SK-N-SH (cell line): Measurements from ENCODE around the gene XKR7. TPM values are rescaled to one million over a fixed set of nuclear protein-coding genes. Genes with fewer than 3 reads are reported as not detected.
A peak's percentile ranks its signal among the peaks of the same experiment; 100 is the strongest.

Source experiments
- CTCF ChIA-PET: fragments of 300-600, 350-600 bp; formaldehyde crosslinking; extraction: SDS; loops from one replicate; lab custom pipeline; 2021; lab: Yijun Ruan, JAX
- POLR2A ChIA-PET: fragments of 350-600 bp; sonication (Branson Sonifier 250); formaldehyde crosslinking; extraction: SDS; loops from one replicate; lab custom pipeline; 2020; ENCODE audit warnings: antibody characterized with exemption, inconsistent platforms; lab: Yijun Ruan, JAX
- DNase-seq: peaks from one replicate; pipeline ENCODE4 v3.0.0; 2012
- H2AFZ ChIP-seq: fragments of 200-600 bp; sonication (generic); 2 replicates; pipeline ENCODE4 v1.8.1; 2016; ENCODE audit warnings: antibody characterized with exemption, mild to moderate bottlenecking, low read depth
- H3F3A ChIP-seq: fragments of 200-600 bp; sonication (generic); replicated peaks from 2 replicates; pipeline ENCODE3; 2016; ENCODE audit warnings: antibody characterized with exemption, mild to moderate bottlenecking; ENCODE audit not compliant: insufficient read depth
- H3K27ac ChIP-seq, 2 experiments: fragments of 200-500 bp in 1 of 2; fragments of 200-600 bp in 1 of 2; sonication (Bioruptor generic) in 1 of 2; sonication (generic), shearing (Covaris generic) in 1 of 2; 2 replicates each; pipeline versions ENCODE4 v1.5.1 to v1.6.1; 2014 to 2016; ENCODE audit warnings: low read depth in 2 of 2, inconsistent platforms in 1 of 2, low read length in 1 of 2, mild to moderate bottlenecking in 1 of 2, mixed read lengths in 1 of 2
- H3K27me3 ChIP-seq: fragments of 200-600 bp; sonication (generic), shearing (Covaris generic); 2 replicates; pipeline ENCODE4 v1.6.1; 2016; ENCODE audit warnings: mixed run types; ENCODE audit not compliant: insufficient read depth
- H3K36me3 ChIP-seq, 2 experiments: fragments of 200-500 bp in 1 of 2; fragments of 200-600 bp in 1 of 2; sonication (Bioruptor generic) in 1 of 2; sonication (generic) in 1 of 2; replicated peaks in 1 of 2; 2 replicates each; pipeline versions ENCODE3 to v1.5.1; 2014 to 2016; ENCODE audit warnings: low read length in 1 of 2, mild to moderate bottlenecking in 1 of 2; ENCODE audit not compliant: insufficient read depth in 2 of 2, control insufficient read depth in 1 of 2
- H3K4me1 ChIP-seq, 2 experiments: fragments of 200-500 bp in 1 of 2; fragments of 200-600 bp in 1 of 2; sonication (Bioruptor generic) in 1 of 2; sonication (generic), shearing (Covaris generic) in 1 of 2; 2 replicates each; pipeline versions ENCODE4 v1.5.1 to v1.6.1; 2014 to 2016; ENCODE audit warnings: low read depth in 1 of 2, low read length in 1 of 2, mixed run types in 1 of 2; ENCODE audit not compliant: insufficient read depth in 2 of 2, control insufficient read depth in 1 of 2
- H3K4me2 ChIP-seq: fragments of 200-600 bp; sonication (generic), shearing (Covaris generic); 2 replicates; pipeline ENCODE4 v1.6.1; 2017; ENCODE audit warnings: mixed run types
- H3K4me3 ChIP-seq, 2 experiments: fragments of 200-500 bp in 1 of 2; fragments of 200-600 bp in 1 of 2; sonication (Bioruptor generic) in 1 of 2; sonication (generic), shearing (Covaris generic) in 1 of 2; 2 replicates each; pipeline versions ENCODE4 v1.5.1 to v1.8.1; 2014 to 2016; ENCODE audit warnings: low read depth in 2 of 2, inconsistent platforms in 1 of 2, low read length in 1 of 2, mild to moderate bottlenecking in 1 of 2, mixed read lengths in 1 of 2, moderate library complexity in 1 of 2
- H3K79me2 ChIP-seq: fragments of 200-600 bp; sonication (generic); 2 replicates; pipeline ENCODE4 v1.8.1; 2017; ENCODE audit warnings: mild to moderate bottlenecking; ENCODE audit not compliant: insufficient read depth
- H3K9ac ChIP-seq: fragments of 200-600 bp; sonication (generic); 2 replicates; pipeline ENCODE4 v1.6.1; 2017; ENCODE audit warnings: mixed run types
- H3K9me2 ChIP-seq: fragments of 200-600 bp; sonication (generic); 2 replicates; pipeline ENCODE4 v1.6.1; 2017; ENCODE audit warnings: mixed run types
- H3K9me3 ChIP-seq: fragments of 200-600 bp; sonication (generic); 2 replicates; pipeline ENCODE4 v1.6.1; 2017; ENCODE audit warnings: mixed run types, mild to moderate bottlenecking, moderate library complexity
- H4K20me1 ChIP-seq: fragments of 200-600 bp; sonication (generic); 2 replicates; pipeline ENCODE4 v1.6.1; 2017; ENCODE audit warnings: mild to moderate bottlenecking, mixed run types; ENCODE audit not compliant: insufficient read depth
- CTCF ChIP-seq: fragments of 200-600 bp; sonication (generic); IDR thresholded peaks from 2 replicates; pipeline ENCODE4 v1.6.1; 2017; ENCODE audit warnings: antibody characterized with exemption, mild to moderate bottlenecking, moderate library complexity
- ELF1 ChIP-seq: IDR thresholded peaks from 2 replicates; pipeline ENCODE4 v1.4.0; 2012
- EZH2phosphoT487 ChIP-seq: fragments of 200-600 bp; sonication (generic); IDR thresholded peaks from 2 replicates; pipeline ENCODE4 v1.6.1; 2017; ENCODE audit warnings: low read depth, mixed run types, mild to moderate bottlenecking, antibody characterized with exemption, moderate library complexity, borderline replicate concordance
- FOSL2 ChIP-seq: IDR thresholded peaks from 2 replicates; pipeline ENCODE4 v1.4.0; 2012; ENCODE audit warnings: low read depth, mild to moderate bottlenecking, moderate library complexity, borderline replicate concordance
- FOXJ3 ChIP-seq: sonication (generic); formaldehyde crosslinking; IDR thresholded peaks from 2 replicates; pipeline ENCODE4 v1.5.1; 2020; ENCODE audit warnings: mild to moderate bottlenecking, missing genetic modification reagents
- GABPA ChIP-seq: IDR thresholded peaks from 2 replicates; pipeline ENCODE4 v1.4.0; 2012; ENCODE audit warnings: low read depth, mild to moderate bottlenecking
- GATA2 ChIP-seq: sonication (generic); formaldehyde crosslinking; IDR thresholded peaks from 2 replicates; pipeline ENCODE4 v1.5.0; 2020; ENCODE audit warnings: mild to moderate bottlenecking, missing genetic modification reagents
- MAX ChIP-seq: IDR thresholded peaks from 2 replicates; pipeline ENCODE4 v1.4.0; 2012; ENCODE audit warnings: low read depth
- MEF2A ChIP-seq: IDR thresholded peaks from 2 replicates; pipeline ENCODE4 v1.4.0; 2012; ENCODE audit warnings: low read depth, borderline replicate concordance
- PBX3 ChIP-seq: IDR thresholded peaks from 2 replicates; pipeline ENCODE4; 2012
- RCOR1 ChIP-seq: fragments of 150-350 bp; IDR thresholded peaks from 2 replicates; pipeline ENCODE4 v1.6.1; 2017; ENCODE audit warnings: antibody characterized with exemption, low read length
- RXRA ChIP-seq: IDR thresholded peaks from 2 replicates; pipeline ENCODE4 v1.4.0; 2012; ENCODE audit warnings: low read depth, mild to moderate bottlenecking, borderline replicate concordance
- TEAD4 ChIP-seq: IDR thresholded peaks from 2 replicates; pipeline ENCODE4 v1.4.0; 2012; ENCODE audit warnings: mild to moderate bottlenecking, borderline replicate concordance; ENCODE audit not compliant: insufficient read depth
- YY1 ChIP-seq: IDR thresholded peaks from 2 replicates; pipeline ENCODE4 v1.4.0; 2012; ENCODE audit warnings: low read depth, mild to moderate bottlenecking
- ZBTB33 ChIP-seq: IDR thresholded peaks from 2 replicates; pipeline ENCODE4 v1.4.0; 2012; ENCODE audit warnings: low read depth, borderline replicate concordance
- WGBS: methylation state at CpG from one replicate; pipeline ENCODE4 v1.1.6; 2017; ENCODE audit warnings: low lambda C conversion rate; 5-methylcytosine and 5-hydroxymethylcytosine counted together
- polyA plus RNA-seq, 3 experiments: library from polyadenylated mRNA; depleted of rRNA; stranded (reverse); fragments of >200 nt; gene quantifications; 2 replicates each; pipeline ENCODE4 v1.2.3, GENCODE V29; 2012
- TF ChIP-seq, protein P1 (sequence below): IDR thresholded peaks from 2 replicates; pipeline ENCODE4 v1.6.1; 2012; ENCODE audit warnings: mild to moderate bottlenecking, low read depth, low read length, moderate library complexity
- TF ChIP-seq, protein P2 (sequence below): fragments of 150-350 bp; IDR thresholded peaks from 2 replicates; pipeline ENCODE4 v1.6.1; 2016; ENCODE audit warnings: mild to moderate bottlenecking, low read depth, low read length

XKR7 gene
- polyA plus RNA-seq, 1 of the 3 experiments (the other 2 are of a cell fraction) = 0.02 TPM

DNA sequence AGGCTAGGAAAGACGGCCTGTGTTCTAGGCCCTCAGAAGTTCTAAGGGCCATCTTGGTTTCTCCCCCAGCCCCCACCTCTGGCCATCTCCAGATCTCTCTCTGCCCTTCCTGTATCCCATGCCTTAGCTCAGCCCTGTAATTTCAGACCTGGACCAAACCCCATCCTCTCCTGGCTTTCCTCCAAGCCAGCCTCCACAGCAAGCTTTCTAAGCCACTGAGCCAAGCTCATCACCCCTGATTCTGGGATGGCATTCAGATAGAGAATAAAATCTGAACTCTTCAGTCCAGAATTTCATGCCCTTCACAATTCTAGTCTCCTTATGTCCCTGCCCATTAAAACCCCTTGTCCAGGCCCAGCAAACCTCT lies 23.4 kb downstream of the XKR7 start:
- POLR2A ChIA-PET = interaction anchor here (0.8 kb wide), 1 partner anchor 23 kb away, joined by 3 read pairs; the partner anchor contains the start of gene XKR7
- Histone ChIP-seq H2AFZ (no peak overlapping the region), H3K4me2 (no peak overlapping the region), H3K36me3 (no peaks in the 10 kb centered on the region), H4K20me1 (no peaks in the 10 kb centered on the region), H3K9ac (no peak overlapping the region), H3K4me3 (no peak overlapping the region), H3K9me3 (no peaks in the 10 kb centered on the region), H3K9me2 (no peaks in the 10 kb centered on the region), H3F3A (no peaks in the 10 kb centered on the region), H3K79me2 (no peaks in the 10 kb centered on the region), H3K4me1 (peaks cover 0 to 8% of the 10 kb centered on the region in 2 experiments; a peak in 1 of 4 replicates), H3K27ac (no peak overlapping the region; a peak in 1 of 4 replicates), H3K27me3 (no peaks in the 10 kb centered on the region; the same call in 1 of the 2 replicates)
- WGBS = 40% methylated on average over 1 of the region's 1 CpG
- CTCF ChIA-PET = interaction anchor here (0.7 to 1.5 kb wide), 5 partner anchors 28 to 168 kb away, joined by 3 to 6 read pairs (median 4); no protein-coding TSS in a partner anchor
- TF ChIP-seq RXRA (no peak), TEAD4 (no peak), PBX3 (no peak), GABPA (no peak), MEF2A (no peak), YY1 (no peak), ZBTB33 (no peak), FOXJ3 (CRISPR knock-in tag) (no peak), ELF1 (no peak), EZH2phosphoT487 (no peak), CTCF (no peak), MAX (no peak), FOSL2 (no peak), GATA2 (CRISPR knock-in tag) (no peak), RCOR1 (no peak)
- TF ChIP-seq, protein P1, sequence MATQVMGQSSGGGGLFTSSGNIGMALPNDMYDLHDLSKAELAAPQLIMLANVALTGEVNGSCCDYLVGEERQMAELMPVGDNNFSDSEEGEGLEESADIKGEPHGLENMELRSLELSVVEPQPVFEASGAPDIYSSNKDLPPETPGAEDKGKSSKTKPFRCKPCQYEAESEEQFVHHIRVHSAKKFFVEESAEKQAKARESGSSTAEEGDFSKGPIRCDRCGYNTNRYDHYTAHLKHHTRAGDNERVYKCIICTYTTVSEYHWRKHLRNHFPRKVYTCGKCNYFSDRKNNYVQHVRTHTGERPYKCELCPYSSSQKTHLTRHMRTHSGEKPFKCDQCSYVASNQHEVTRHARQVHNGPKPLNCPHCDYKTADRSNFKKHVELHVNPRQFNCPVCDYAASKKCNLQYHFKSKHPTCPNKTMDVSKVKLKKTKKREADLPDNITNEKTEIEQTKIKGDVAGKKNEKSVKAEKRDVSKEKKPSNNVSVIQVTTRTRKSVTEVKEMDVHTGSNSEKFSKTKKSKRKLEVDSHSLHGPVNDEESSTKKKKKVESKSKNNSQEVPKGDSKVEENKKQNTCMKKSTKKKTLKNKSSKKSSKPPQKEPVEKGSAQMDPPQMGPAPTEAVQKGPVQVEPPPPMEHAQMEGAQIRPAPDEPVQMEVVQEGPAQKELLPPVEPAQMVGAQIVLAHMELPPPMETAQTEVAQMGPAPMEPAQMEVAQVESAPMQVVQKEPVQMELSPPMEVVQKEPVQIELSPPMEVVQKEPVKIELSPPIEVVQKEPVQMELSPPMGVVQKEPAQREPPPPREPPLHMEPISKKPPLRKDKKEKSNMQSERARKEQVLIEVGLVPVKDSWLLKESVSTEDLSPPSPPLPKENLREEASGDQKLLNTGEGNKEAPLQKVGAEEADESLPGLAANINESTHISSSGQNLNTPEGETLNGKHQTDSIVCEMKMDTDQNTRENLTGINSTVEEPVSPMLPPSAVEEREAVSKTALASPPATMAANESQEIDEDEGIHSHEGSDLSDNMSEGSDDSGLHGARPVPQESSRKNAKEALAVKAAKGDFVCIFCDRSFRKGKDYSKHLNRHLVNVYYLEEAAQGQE = no peak
- TF ChIP-seq, protein P2, sequence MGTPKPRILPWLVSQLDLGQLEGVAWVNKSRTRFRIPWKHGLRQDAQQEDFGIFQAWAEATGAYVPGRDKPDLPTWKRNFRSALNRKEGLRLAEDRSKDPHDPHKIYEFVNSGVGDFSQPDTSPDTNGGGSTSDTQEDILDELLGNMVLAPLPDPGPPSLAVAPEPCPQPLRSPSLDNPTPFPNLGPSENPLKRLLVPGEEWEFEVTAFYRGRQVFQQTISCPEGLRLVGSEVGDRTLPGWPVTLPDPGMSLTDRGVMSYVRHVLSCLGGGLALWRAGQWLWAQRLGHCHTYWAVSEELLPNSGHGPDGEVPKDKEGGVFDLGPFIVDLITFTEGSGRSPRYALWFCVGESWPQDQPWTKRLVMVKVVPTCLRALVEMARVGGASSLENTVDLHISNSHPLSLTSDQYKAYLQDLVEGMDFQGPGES = no peak
- DNase-seq = peak; percentile 45
